CD4-positive, alpha-beta T cell treated with Interferon gamma for 1 hour (primary cell): Measurements from ENCODE around the gene PRSS53.
A peak's percentile ranks its signal among the peaks of the same experiment; 100 is the strongest.
"Not testable (repeated sequence)": the region's sequence is repeated elsewhere in the genome, so short reads cannot be mapped to it uniquely, and the experiment has no call there.

Source experiments
- DNase-seq: peaks from one replicate; pipeline ENCODE4 v3.0.0-alpha.2; 2020

PRSS53 gene

GRCh38 chr16:31117384-31118222 lies 28.9 kb upstream of the PRSS53 start, which contains the start of gene KAT8:
Gene KAT8, plus strand, starts transcription at chr16:31117664. Its CDS starts 18 bp downstream, at chr16:31117682.
- peak; percentile 98 for DNase-seq

- DNase-seq = no peak
Observed at GRCh38 chr16:31114468-31114867, 25.7 kb upstream of the PRSS53 start.

GRCh38 chr16:31113121-31114120 lies 24.7 kb upstream of the PRSS53 start:
- DNase-seq = peak; percentile 49

GRCh38 chr16:31112711-31113110 lies 24.0 kb upstream of the PRSS53 start:
- no peak for DNase-seq

- no peak for DNase-seq
Observed at GRCh38 chr16:31111881-31112466, 23.2 kb upstream of the PRSS53 start.

GRCh38 chr16:31110106-31111034 lies 21.6 kb upstream of the PRSS53 start:
- DNase-seq = no peak

GRCh38 chr16:31109622-31110021 lies 20.9 kb upstream of the PRSS53 start:
- DNase-seq = no peak

GRCh38 chr16:31108794-31109558 lies 20.2 kb upstream of the PRSS53 start:
- no peak for DNase-seq

GRCh38 chr16:31108035-31108793 lies 19.5 kb upstream of the PRSS53 start, which contains the start of gene BCKDK:
Gene BCKDK, plus strand, starts transcription at chr16:31108386. Its CDS starts 838 bp downstream, at chr16:31109224.
- peak; percentile 57 for DNase-seq

- no peak for DNase-seq
Observed at GRCh38 chr16:31107465-31107867, 18.7 kb upstream of the PRSS53 start.

GRCh38 chr16:31106509-31107464 lies 18.0 kb upstream of the PRSS53 start:
- no peak for DNase-seq

- DNase-seq = peak; percentile 84
Observed at GRCh38 chr16:31105677-31106213, 17.0 kb upstream of the PRSS53 start.

- not testable (repeated sequence) for DNase-seq
Observed at GRCh38 chr16:31100876-31101641, 12.3 kb upstream of the PRSS53 start.

- DNase-seq = no peak
Observed at GRCh38 chr16:31099860-31100638, 11.3 kb upstream of the PRSS53 start.

GRCh38 chr16:31094424-31095120 lies 5.8 kb upstream of the PRSS53 start, which contains the start of gene VKORC1:
Gene VKORC1, minus strand, starts transcription at chr16:31094797. Its CDS starts 68 bp downstream, at chr16:31094729.
- peak; percentile 86 for DNase-seq

- no peak for DNase-seq
Observed at GRCh38 chr16:31094088-31094423, 5.3 kb upstream of the PRSS53 start.
